ENCODE data around the gene CCDC28B.

The CCDC28B gene

DNA sequence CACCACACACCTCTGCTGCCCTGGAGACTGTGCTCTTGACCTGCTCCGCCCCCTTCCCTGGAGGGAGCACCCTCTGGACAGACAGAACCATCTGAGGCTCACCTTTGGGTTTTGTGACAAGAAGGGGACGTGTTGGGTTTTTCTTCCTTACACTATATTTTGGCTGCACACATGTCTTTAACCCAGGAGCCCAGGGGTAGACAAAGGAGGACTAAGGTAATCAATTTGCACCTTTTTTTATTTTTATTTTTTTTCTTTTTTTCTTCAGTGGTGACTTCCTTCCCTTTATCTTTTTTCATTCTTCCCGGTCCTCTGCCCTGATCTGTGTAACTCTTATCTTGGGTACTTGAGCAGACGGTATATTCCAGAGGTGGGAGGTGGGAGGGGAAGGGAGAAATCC, 29.4 kb upstream of the CCDC28B start:
- DNase-seq, result no peak
- no peaks in the 10 kb centered on the region for H3K27me3 ChIP-seq (replicated peaks)
- no peak overlapping the region for H3K27ac ChIP-seq
- H3K4me3 ChIP-seq (ENCODE audit: low read depth, low read length), result no peak overlapping the region
- H3K36me3 ChIP-seq (replicated peaks), result peaks cover 59% of the 10 kb centered on the region
- in situ Hi-C loops (cut with HindIII; ENCODE audit: low pct_ligation_motif_present, low sequenced_read_pairs), result no loop called here
- TF ChIP-seq, protein P1, sequence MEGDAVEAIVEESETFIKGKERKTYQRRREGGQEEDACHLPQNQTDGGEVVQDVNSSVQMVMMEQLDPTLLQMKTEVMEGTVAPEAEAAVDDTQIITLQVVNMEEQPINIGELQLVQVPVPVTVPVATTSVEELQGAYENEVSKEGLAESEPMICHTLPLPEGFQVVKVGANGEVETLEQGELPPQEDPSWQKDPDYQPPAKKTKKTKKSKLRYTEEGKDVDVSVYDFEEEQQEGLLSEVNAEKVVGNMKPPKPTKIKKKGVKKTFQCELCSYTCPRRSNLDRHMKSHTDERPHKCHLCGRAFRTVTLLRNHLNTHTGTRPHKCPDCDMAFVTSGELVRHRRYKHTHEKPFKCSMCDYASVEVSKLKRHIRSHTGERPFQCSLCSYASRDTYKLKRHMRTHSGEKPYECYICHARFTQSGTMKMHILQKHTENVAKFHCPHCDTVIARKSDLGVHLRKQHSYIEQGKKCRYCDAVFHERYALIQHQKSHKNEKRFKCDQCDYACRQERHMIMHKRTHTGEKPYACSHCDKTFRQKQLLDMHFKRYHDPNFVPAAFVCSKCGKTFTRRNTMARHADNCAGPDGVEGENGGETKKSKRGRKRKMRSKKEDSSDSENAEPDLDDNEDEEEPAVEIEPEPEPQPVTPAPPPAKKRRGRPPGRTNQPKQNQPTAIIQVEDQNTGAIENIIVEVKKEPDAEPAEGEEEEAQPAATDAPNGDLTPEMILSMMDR (IDR thresholded peaks at IDR 0.05; ENCODE audit: low read depth, low read length, missing control alignments), result no peak

DNA sequence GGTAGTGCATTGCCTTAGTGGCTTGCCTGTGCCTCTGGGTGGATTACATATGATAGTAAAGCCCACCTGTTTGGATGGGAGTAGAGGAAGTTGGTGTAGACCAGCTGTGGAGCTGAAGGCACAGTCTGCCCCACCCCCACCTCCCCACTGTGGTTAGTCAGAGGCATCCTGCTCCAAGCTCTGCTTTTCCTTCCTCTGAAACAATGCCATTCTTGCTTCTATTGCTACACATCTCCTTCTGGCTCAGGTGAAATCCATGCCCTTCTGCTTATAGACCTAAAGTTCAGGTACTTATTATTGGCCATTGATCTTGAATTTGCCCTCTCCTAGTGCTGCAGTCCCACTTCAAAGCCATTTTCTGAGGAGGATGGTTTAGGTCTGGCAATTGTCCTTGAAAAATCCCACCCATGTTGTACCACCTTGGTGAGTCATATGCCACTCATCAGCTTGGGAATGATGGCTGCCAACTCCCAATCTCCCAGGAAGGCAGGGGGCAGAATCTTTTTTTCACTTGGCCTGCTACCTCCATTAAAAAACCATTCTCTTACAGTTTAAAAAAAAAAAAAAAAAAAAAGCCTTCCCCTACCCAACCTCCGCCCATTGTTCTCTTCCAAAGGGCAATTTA, 27.7 kb upstream of the CCDC28B start:
- Histone ChIP-seq H3K27me3 (replicated peaks) (no peaks in the 10 kb centered on the region), H3K4me3 (ENCODE audit: low read depth, low read length) (no peak overlapping the region), H3K27ac (no peak overlapping the region), H3K36me3 (replicated peaks) (peaks cover 47% of the 10 kb centered on the region)
- TF ChIP-seq, protein P1 (IDR thresholded peaks at IDR 0.05; ENCODE audit: low read depth, low read length, missing control alignments), result no peak
- DNase-seq, result no peak
- in situ Hi-C loops (cut with HindIII; ENCODE audit: low pct_ligation_motif_present, low sequenced_read_pairs), result no loop called here

DNA sequence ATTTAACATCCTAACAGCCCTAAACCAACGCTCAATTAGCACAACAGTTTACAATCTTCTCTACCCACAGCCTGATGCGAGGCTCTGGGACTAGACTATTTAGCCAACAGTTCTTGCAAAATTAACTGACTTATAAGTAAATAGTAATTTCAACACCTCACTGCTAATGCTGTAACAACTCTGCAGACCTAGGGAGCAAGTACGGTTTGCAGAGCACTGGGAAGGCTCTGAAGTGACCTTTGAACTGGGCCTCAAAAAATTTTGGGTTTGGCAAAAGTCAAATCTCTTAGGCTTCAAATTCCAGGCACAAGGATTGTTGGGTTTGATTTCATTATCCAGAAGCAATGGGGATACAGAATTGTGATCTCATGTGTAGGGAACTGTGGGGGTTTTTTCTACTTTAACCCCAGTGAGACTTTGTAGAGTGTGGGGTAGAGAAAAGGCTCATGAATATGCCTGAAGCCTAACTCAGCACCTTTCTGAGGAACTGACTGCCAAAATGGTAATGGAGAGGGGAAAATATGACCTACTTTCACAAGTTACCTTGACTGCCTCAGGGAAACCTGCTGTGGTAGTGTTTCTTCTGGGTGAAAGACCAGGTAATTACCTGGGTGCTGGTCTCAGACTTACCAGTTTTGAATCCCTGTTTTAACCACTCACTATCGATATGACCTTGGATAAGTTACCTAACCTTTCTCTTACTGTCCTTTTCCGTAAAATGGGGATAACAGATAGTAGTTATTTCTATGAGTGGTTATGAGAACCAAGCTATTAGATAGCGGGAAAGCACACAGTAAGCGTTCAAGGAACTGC, 21.8 kb upstream of the CCDC28B start:
- Histone ChIP-seq H3K27me3 (replicated peaks) (no peaks in the 10 kb centered on the region), H3K4me3 (ENCODE audit: low read depth, low read length) (no peak overlapping the region), H3K27ac (peak overlapping the region; percentile 84), H3K36me3 (replicated peaks) (peaks cover 15% of the 10 kb centered on the region)
- DNase-seq, result no peak
- TF ChIP-seq, protein P1 (IDR thresholded peaks at IDR 0.05; ENCODE audit: low read depth, low read length, missing control alignments), result no peak
- in situ Hi-C loops (cut with HindIII; ENCODE audit: low pct_ligation_motif_present, low sequenced_read_pairs), result no loop called here

DNA sequence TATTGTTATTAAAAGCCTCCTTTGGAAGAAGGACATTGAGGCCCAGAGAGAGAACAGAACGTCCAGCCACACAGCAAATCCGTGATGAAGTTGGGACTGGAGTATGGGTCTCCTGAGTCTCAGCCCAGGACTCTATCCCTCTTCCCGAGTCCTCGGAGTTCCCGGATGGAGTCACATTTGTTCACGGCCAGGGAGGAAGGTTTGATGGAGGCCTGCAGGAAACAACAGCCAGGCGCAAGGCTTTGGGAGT, 21.3 kb upstream of the CCDC28B start:
- Histone ChIP-seq H3K36me3 (replicated peaks) (peaks cover 17% of the 10 kb centered on the region), H3K4me3 (ENCODE audit: low read depth, low read length) (peak overlapping the region; percentile 73), H3K27me3 (replicated peaks) (no peaks in the 10 kb centered on the region), H3K27ac (peak overlapping the region; percentile 84)
- TF ChIP-seq, protein P1 (IDR thresholded peaks at IDR 0.05; ENCODE audit: low read depth, low read length, missing control alignments), result no peak
- no peak for DNase-seq
- in situ Hi-C loops (cut with HindIII; ENCODE audit: low pct_ligation_motif_present, low sequenced_read_pairs), result no loop called here

DNA sequence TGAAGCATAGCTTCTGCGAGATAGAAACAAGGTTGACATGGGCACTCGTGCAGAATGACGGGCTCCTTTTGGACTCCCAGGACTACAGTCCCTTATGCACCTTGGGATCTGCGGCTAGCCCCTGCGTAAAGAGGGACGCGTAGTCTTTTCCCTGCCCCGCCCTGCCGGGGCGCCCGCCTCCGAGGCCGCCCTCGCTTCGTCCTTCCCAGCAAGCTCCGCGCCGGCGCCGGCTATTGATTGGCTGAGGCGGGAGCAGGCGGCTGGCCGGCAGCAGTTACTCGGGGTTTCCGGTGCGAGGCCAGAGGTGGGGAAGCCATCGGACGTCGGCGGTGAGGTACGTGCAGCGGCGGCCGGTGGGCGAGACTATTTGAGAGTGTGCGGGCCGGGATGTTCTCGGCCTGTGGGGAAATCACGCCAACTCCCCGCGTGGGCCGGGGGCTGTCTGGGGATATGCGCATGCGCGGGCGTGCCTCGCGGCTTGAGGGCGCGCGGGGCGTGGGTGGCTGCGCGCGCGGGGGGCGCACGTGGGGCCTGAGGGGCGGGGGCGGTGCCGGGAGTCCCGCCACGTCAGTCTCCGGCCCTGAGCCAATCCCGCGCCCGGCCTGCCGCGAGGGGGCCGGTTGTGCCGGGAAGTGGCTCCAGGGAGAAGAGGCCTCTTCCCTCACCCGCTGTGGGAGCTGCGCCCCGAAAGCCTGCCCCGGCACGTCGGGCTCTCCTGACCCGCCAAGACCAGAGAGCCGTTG, 20.8 kb upstream of the CCDC28B start, which contains the start of gene TXLNA:
TXLNA (plus strand) TSS at position 233 of the 743 bp plus-strand sequence. CDS start 671 bp downstream, outside the sequence.
- peaks cover 17% of the 10 kb centered on the region for H3K36me3 ChIP-seq (replicated peaks)
- H3K27ac ChIP-seq, result peak within 1 kb of the TSS; percentile 84
- peak within 1 kb of the TSS; percentile 73 for H3K4me3 ChIP-seq (ENCODE audit: low read depth, low read length)
- TF ChIP-seq, protein P1 (IDR thresholded peaks at IDR 0.05; ENCODE audit: low read depth, low read length, missing control alignments), result peak; percentile 14
- DNase-seq, result peak; percentile 85
- in situ Hi-C loops (cut with HindIII; ENCODE audit: low pct_ligation_motif_present, low sequenced_read_pairs), result no loop called here
- no peaks in the 10 kb centered on the region for H3K27me3 ChIP-seq (replicated peaks)
